Astrocyte of the cerebellum (primary cell): Measurements from ENCODE around the gene GLIS1.

Source experiments
- DNase-seq: peaks from one replicate; pipeline ENCODE4 v3.0.0-alpha.2; 2011; ENCODE audit warnings: low read depth
- H3K4me3 ChIP-seq: 2 replicates; pipeline ENCODE4 v1.5.1; 2011; ENCODE audit warnings: mild to moderate bottlenecking, low read depth, low read length, moderate library complexity
- CTCF ChIP-seq: IDR thresholded peaks from 2 replicates; pipeline ENCODE4 v1.5.1; 2012; ENCODE audit warnings: low read length, low read depth, moderate library complexity, mild to moderate bottlenecking; ENCODE audit errors: missing control alignments
- in situ Hi-C: cut with HindIII; loops from 2 replicates; pipeline ENCODE4 v1.10.0; 2017; ENCODE audit warnings: low sequenced_read_pairs

GLIS1 gene

GRCh38 chr1:53694718-53695091 lies 44.3 kb downstream of the GLIS1 start:
- no peak overlapping the region for H3K4me3 ChIP-seq
- TF ChIP-seq CTCF = no peak
- no peak for DNase-seq
- in situ Hi-C loops = loop anchor here (5.0 kb wide), 1 partner anchor 43 kb away; the partner anchor contains the start of gene GLIS1

- no peak for TF ChIP-seq CTCF
- no peak for DNase-seq
- no peak overlapping the region for H3K4me3 ChIP-seq
- in situ Hi-C loops = loop anchor here (5.0 kb wide), 1 partner anchor 43 kb away; the partner anchor contains the start of gene GLIS1
These were observed 44.9 kb downstream of the GLIS1 start for GRCh38 chr1:53693773-53694717.

GRCh38 chr1:53693339-53693738 lies 45.6 kb downstream of the GLIS1 start:
- no peak for TF ChIP-seq CTCF
- no peak for DNase-seq
- in situ Hi-C loops = loop anchor here (5.0 kb wide), 1 partner anchor 44 kb away; the partner anchor contains the start of gene GLIS1
- no peak overlapping the region for H3K4me3 ChIP-seq

GRCh38 chr1:53691326-53691725 lies 47.6 kb downstream of the GLIS1 start:
- no peak for TF ChIP-seq CTCF
- no peak overlapping the region for H3K4me3 ChIP-seq

GRCh38 chr1:53690411-53690810 lies 48.6 kb downstream of the GLIS1 start:
- H3K4me3 ChIP-seq = no peak overlapping the region
- in situ Hi-C loops = loop anchor here (5.0 kb wide), 1 partner anchor 47 kb away; the partner anchor contains the start of gene GLIS1
- no peak for TF ChIP-seq CTCF
- DNase-seq = no peak

More at GRCh38 chr1:53691326-53691725, 47.6 kb downstream of the GLIS1 start:
- no peak for DNase-seq
- in situ Hi-C loops = loop anchor here (5.0 kb wide), 1 partner anchor 46 kb away; the partner anchor contains the start of gene GLIS1

- TF ChIP-seq CTCF = no peak
- in situ Hi-C loops = loop anchor here (5.0 kb wide), 1 partner anchor 47 kb away; the partner anchor contains the start of gene GLIS1
- no peak for DNase-seq
- no peak overlapping the region for H3K4me3 ChIP-seq
These were observed 49.1 kb downstream of the GLIS1 start for GRCh38 chr1:53689736-53690326.
